ENCODE measurements around the gene TPPP3. TPM values are rescaled to one million over a fixed set of nuclear protein-coding genes. Genes with fewer than 3 reads are reported as not detected.

Gene TPPP3
- total and polyA plus RNA-seq, 2 donors (not counting 3 experiments of a cell fraction or from before 2014, with no cell fraction given) = 0.33 to 1.3 TPM

- no peak for TF ChIP-seq JUN (IDR thresholded peaks at IDR 0.05; ENCODE audit: borderline replicate concordance, insufficient read depth, insufficient read length, low read depth)
- TF ChIP-seq, protein P1, sequence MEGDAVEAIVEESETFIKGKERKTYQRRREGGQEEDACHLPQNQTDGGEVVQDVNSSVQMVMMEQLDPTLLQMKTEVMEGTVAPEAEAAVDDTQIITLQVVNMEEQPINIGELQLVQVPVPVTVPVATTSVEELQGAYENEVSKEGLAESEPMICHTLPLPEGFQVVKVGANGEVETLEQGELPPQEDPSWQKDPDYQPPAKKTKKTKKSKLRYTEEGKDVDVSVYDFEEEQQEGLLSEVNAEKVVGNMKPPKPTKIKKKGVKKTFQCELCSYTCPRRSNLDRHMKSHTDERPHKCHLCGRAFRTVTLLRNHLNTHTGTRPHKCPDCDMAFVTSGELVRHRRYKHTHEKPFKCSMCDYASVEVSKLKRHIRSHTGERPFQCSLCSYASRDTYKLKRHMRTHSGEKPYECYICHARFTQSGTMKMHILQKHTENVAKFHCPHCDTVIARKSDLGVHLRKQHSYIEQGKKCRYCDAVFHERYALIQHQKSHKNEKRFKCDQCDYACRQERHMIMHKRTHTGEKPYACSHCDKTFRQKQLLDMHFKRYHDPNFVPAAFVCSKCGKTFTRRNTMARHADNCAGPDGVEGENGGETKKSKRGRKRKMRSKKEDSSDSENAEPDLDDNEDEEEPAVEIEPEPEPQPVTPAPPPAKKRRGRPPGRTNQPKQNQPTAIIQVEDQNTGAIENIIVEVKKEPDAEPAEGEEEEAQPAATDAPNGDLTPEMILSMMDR (IDR thresholded peaks at IDR 0.05; ENCODE audit: extremely low read depth in 1 of 2, insufficient read depth in 1 of 2, low read depth in 1 of 2, low read length in 2 of 2) = no peak
- TF ChIP-seq, protein P2, sequence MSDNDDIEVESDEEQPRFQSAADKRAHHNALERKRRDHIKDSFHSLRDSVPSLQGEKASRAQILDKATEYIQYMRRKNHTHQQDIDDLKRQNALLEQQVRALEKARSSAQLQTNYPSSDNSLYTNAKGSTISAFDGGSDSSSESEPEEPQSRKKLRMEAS (IDR thresholded peaks at IDR 0.05; ENCODE audit: insufficient read depth, insufficient read length) = no peak
- no peaks in the 10 kb centered on the region for H3K36me3 ChIP-seq (ENCODE audit: control insufficient read depth in 2 of 2, extremely low read depth in 1 of 2, insufficient read depth in 2 of 2, low read length in 2 of 2)
- H2AFZ ChIP-seq (ENCODE audit: low read depth, low read length) = no peak overlapping the region
- no peak overlapping the region for H3K9ac ChIP-seq (replicated peaks; ENCODE audit: extremely low read depth, insufficient read depth, low read length)
- no peaks in the 10 kb centered on the region for H3K9me3 ChIP-seq (replicated peaks; ENCODE audit: control insufficient read depth, insufficient read depth, low read length)
- H3K4me2 ChIP-seq (ENCODE audit: insufficient read depth, low read length) = no peak overlapping the region
- DNase-seq (ENCODE audit: low read depth, low spot score) (no peak), FAIRE-seq (no peak)
- H4K20me1 ChIP-seq (replicated peaks; ENCODE audit: control insufficient read depth, extremely low read depth, insufficient read depth, low read length) = no peaks in the 10 kb centered on the region
- H3K27me3 ChIP-seq (ENCODE audit: control insufficient read depth in 2 of 2, insufficient read depth in 2 of 2, low read length in 2 of 2) = peaks cover 25 to 34% of the 10 kb centered on the region in 2 experiments
- H3K4me1 ChIP-seq (ENCODE audit: control insufficient read depth, extremely low read depth, insufficient read depth, low read length) = no peaks in the 10 kb centered on the region
- H3K4me3 ChIP-seq (replicated peaks in 1 of 3; ENCODE audit: insufficient read depth in 1 of 3, low read depth in 1 of 3, low read length in 3 of 3) = no peak overlapping the region
- H3K79me2 ChIP-seq (ENCODE audit: control insufficient read depth, insufficient read depth, low read length) = no peaks in the 10 kb centered on the region
- dilution Hi-C loops (cut with MboI; ENCODE audit: extremely low pct_ligation_motif_present, low sequenced_read_pairs) (no loop called here), intact Hi-C loops (cut with micrococcal nuclease) (no loop called here)
- ChIA-PET CTCF (interaction anchor here (1.1 to 9.0 kb wide), 5 partner anchors 25 to 164 kb away, joined by 3 to 201 read pairs (median 4); no protein-coding TSS in a partner anchor), POLR2A (no interaction called here)
- no peak overlapping the region for H3K27ac ChIP-seq (ENCODE audit: insufficient read depth, low read depth, low read length)
- no TSS peak for BruUV-seq (replicated peaks)
- no peaks in the 10 kb centered on the region for H3K9me1 ChIP-seq (replicated peaks; ENCODE audit: control insufficient read depth, extremely low read depth, insufficient read depth, low read length)
Measured at GRCh38 chr16:67424261-67424615, 30.9 kb upstream of the TPPP3 start.

GRCh38 chr16:67423611-67424260 is 30.4 kb upstream of the TPPP3 start:
- no peaks in the 10 kb centered on the region for H3K9me3 ChIP-seq (replicated peaks; ENCODE audit: control insufficient read depth, insufficient read depth, low read length)
- no peak for FAIRE-seq

More at GRCh38 chr16:67423611-67424260, 30.4 kb upstream of the TPPP3 start:
- dilution Hi-C loops (cut with MboI; ENCODE audit: extremely low pct_ligation_motif_present, low sequenced_read_pairs) = no loop called here
- no peak overlapping the region for H3K9ac ChIP-seq (replicated peaks; ENCODE audit: extremely low read depth, insufficient read depth, low read length)
- intact Hi-C loops (cut with micrococcal nuclease) = no loop called here
- no peaks in the 10 kb centered on the region for H3K36me3 ChIP-seq (ENCODE audit: control insufficient read depth in 2 of 2, extremely low read depth in 1 of 2, insufficient read depth in 2 of 2, low read length in 2 of 2)
- ChIA-PET CTCF (interaction anchor here (0.9 to 9.0 kb wide), 5 partner anchors 11 to 163 kb away, joined by 3 to 201 read pairs (median 4); no protein-coding TSS in a partner anchor), POLR2A (no interaction called here)
- H3K27me3 ChIP-seq (ENCODE audit: control insufficient read depth in 2 of 2, insufficient read depth in 2 of 2, low read length in 2 of 2) = peaks cover 20 to 33% of the 10 kb centered on the region in 2 experiments
- no peak overlapping the region for H3K27ac ChIP-seq (ENCODE audit: insufficient read depth, low read depth, low read length)
- H2AFZ ChIP-seq (ENCODE audit: low read depth, low read length) = no peak overlapping the region
- no peaks in the 10 kb centered on the region for H3K4me1 ChIP-seq (ENCODE audit: control insufficient read depth, extremely low read depth, insufficient read depth, low read length)
- H3K9me1 ChIP-seq (replicated peaks; ENCODE audit: control insufficient read depth, extremely low read depth, insufficient read depth, low read length) = no peaks in the 10 kb centered on the region
- no peaks in the 10 kb centered on the region for H4K20me1 ChIP-seq (replicated peaks; ENCODE audit: control insufficient read depth, extremely low read depth, insufficient read depth, low read length)
- no peak for DNase-seq (ENCODE audit: low read depth, low spot score)
- no peaks in the 10 kb centered on the region for H3K79me2 ChIP-seq (ENCODE audit: control insufficient read depth, insufficient read depth, low read length)
- H3K4me3 ChIP-seq (replicated peaks in 1 of 3; ENCODE audit: insufficient read depth in 1 of 3, low read depth in 1 of 3, low read length in 3 of 3) = no peak overlapping the region
- no TSS peak for BruUV-seq (replicated peaks)
- no peak overlapping the region for H3K4me2 ChIP-seq (ENCODE audit: insufficient read depth, low read length)
- no peak for TF ChIP-seq POLR2A (IDR thresholded peaks at IDR 0.05; ENCODE audit: low read depth, low read length)
- no peak for TF ChIP-seq MYC (IDR thresholded peaks at IDR 0.05; ENCODE audit: low read depth, low read length)
- no peak for TF ChIP-seq FOS (IDR thresholded peaks at IDR 0.05; ENCODE audit: borderline replicate concordance, insufficient read depth, low read length)
- no peak for TF ChIP-seq EZH2 (IDR thresholded peaks at IDR 0.05; ENCODE audit: borderline replicate concordance, low read depth, low read length, severe bottlenecking)
- no peak for TF ChIP-seq POLR2AphosphoS5 (IDR thresholded peaks at IDR 0.05; ENCODE audit: insufficient read depth, low read depth, low read length)
- no peak for TF ChIP-seq JUN (IDR thresholded peaks at IDR 0.05; ENCODE audit: borderline replicate concordance, insufficient read depth, insufficient read length, low read depth)
- TF ChIP-seq, protein P2 (IDR thresholded peaks at IDR 0.05; ENCODE audit: insufficient read depth, insufficient read length) = no peak
- no peak for TF ChIP-seq GATA2 (IDR thresholded peaks at IDR 0.05; ENCODE audit: insufficient read depth, insufficient read length, low read depth, low read length)
- TF ChIP-seq, protein P1 (IDR thresholded peaks at IDR 0.05; ENCODE audit: extremely low read depth in 1 of 2, insufficient read depth in 1 of 2, low read depth in 1 of 2, low read length in 2 of 2) = no peak

All from endothelial cell of umbilical vein (primary cell).